ENCODE data around the gene BTBD7. TPM values are rescaled to one million over a fixed set of nuclear protein-coding genes. Genes with fewer than 3 reads are reported as not detected.

BTBD7 gene
- total RNA-seq, 4 donors from 2014 or later = 16.7 to 60.4 (median 55.3) TPM

DNA sequence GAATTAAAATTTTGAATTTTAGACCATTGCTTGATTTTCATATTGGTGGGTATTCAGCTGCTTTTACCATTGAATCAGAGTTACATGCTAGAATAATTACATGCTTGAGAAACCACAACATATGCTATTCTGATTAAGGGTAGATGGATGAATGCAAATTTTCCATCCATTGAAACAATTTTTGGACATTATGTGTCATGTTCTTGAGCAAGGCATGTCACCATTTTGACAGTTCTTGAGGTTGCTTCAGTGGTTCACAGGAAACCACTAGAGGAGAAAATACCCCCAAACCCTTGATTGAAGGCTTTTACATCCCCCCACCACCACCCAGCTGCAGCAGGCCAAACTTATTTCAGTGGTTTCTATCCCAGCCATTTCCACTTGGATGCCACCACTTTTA is 112.3 kb downstream of the BTBD7 start:
- Histone ChIP-seq H3K4me1 (no peaks in the 10 kb centered on the region), H3K9me3 (no peaks in the 10 kb centered on the region), H3K4me3 (no peak overlapping the region), H3K27ac (no peak overlapping the region), H3K36me3 (no peaks in the 10 kb centered on the region), H3K27me3 (no peaks in the 10 kb centered on the region)
- TF ChIP-seq, protein P1, sequence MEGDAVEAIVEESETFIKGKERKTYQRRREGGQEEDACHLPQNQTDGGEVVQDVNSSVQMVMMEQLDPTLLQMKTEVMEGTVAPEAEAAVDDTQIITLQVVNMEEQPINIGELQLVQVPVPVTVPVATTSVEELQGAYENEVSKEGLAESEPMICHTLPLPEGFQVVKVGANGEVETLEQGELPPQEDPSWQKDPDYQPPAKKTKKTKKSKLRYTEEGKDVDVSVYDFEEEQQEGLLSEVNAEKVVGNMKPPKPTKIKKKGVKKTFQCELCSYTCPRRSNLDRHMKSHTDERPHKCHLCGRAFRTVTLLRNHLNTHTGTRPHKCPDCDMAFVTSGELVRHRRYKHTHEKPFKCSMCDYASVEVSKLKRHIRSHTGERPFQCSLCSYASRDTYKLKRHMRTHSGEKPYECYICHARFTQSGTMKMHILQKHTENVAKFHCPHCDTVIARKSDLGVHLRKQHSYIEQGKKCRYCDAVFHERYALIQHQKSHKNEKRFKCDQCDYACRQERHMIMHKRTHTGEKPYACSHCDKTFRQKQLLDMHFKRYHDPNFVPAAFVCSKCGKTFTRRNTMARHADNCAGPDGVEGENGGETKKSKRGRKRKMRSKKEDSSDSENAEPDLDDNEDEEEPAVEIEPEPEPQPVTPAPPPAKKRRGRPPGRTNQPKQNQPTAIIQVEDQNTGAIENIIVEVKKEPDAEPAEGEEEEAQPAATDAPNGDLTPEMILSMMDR (IDR thresholded peaks at IDR 0.05) = no peak
- DNase-seq = no peak
- intact Hi-C loops (cut with DNase I; ENCODE audit: low total_unique reads) = no loop called here

- no peaks in the 10 kb centered on the region for H3K4me1 ChIP-seq
- intact Hi-C loops (cut with DNase I; ENCODE audit: low total_unique reads) = no loop called here
- no peak for DNase-seq
- H3K27me3 ChIP-seq = no peaks in the 10 kb centered on the region
- no peaks in the 10 kb centered on the region for H3K9me3 ChIP-seq
- H3K4me3 ChIP-seq = no peak overlapping the region
- no peak for TF ChIP-seq POLR2A (IDR thresholded peaks at IDR 0.05)
- TF ChIP-seq, protein P1 (IDR thresholded peaks at IDR 0.05) = peak in 2 of 4 experiments; percentile 14 to 24
- no peaks in the 10 kb centered on the region for H3K36me3 ChIP-seq
- no peak overlapping the region for H3K27ac ChIP-seq
Measured at GRCh38 chr14:93219103-93219726, 113.6 kb downstream of the BTBD7 start.

DNA sequence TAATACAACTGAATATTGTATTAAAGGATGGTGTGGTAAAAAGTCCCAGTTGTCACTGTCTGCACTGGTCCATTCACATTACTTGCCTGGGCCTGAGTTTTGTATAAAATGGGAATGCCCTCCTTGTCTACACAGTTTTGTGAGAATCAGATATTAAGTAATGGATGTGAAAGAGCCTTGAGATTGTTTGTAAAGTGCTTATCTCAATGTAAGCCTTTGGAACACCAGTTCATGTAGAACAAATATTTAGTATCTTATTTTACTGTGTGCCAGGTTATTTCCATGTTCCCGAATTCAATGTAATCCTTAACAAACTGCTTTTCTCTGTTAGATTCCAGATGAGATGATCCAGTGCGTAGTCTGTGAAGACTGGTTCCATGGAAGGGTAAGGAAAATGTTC is 118.2 kb downstream of the BTBD7 start:
- H3K4me3 ChIP-seq = no peak overlapping the region
- H3K36me3 ChIP-seq = no peaks in the 10 kb centered on the region
- TF ChIP-seq, protein P1 (IDR thresholded peaks at IDR 0.05) = no peak
- TF ChIP-seq POLR2A (IDR thresholded peaks at IDR 0.05) = no peak
- intact Hi-C loops (cut with DNase I; ENCODE audit: low total_unique reads) = no loop called here
- H3K4me1 ChIP-seq = peaks cover 0 to under 1% of the 10 kb centered on the region in 2 donors
- H3K27ac ChIP-seq = no peak overlapping the region
- DNase-seq = no peak
- H3K27me3 ChIP-seq = no peaks in the 10 kb centered on the region
- H3K9me3 ChIP-seq = no peaks in the 10 kb centered on the region

GRCh38 chr14:93212432-93212831 is 120.4 kb downstream of the BTBD7 start:
- DNase-seq = no peak
- H3K36me3 ChIP-seq = no peaks in the 10 kb centered on the region
- intact Hi-C loops (cut with DNase I; ENCODE audit: low total_unique reads) = no loop called here
- H3K9me3 ChIP-seq = no peaks in the 10 kb centered on the region
- no peak overlapping the region for H3K27ac ChIP-seq
- H3K27me3 ChIP-seq = no peaks in the 10 kb centered on the region
- no peak overlapping the region for H3K4me3 ChIP-seq
- peaks cover 0 to 5% of the 10 kb centered on the region in 2 donors for H3K4me1 ChIP-seq
- TF ChIP-seq, protein P1 (IDR thresholded peaks at IDR 0.05) = no peak
- no peak for TF ChIP-seq POLR2A (IDR thresholded peaks at IDR 0.05)

GRCh38 chr14:93207468-93208308 is 125.1 kb downstream of the BTBD7 start:
- Histone ChIP-seq H3K27ac (peak overlapping the region; percentile 47 to 83), H3K27me3 (no peaks in the 10 kb centered on the region), H3K36me3 (no peaks in the 10 kb centered on the region), H3K4me1 (peaks cover 0 to 5% of the 10 kb centered on the region in 2 donors), H3K9me3 (no peaks in the 10 kb centered on the region), H3K4me3 (peak overlapping the region; percentile 77 to 79)
- no peak for TF ChIP-seq POLR2A (IDR thresholded peaks at IDR 0.05)
- TF ChIP-seq, protein P1 (IDR thresholded peaks at IDR 0.05) = peak in 1 of 4 experiments; percentile 3
- intact Hi-C loops (cut with DNase I; ENCODE audit: low total_unique reads) = no loop called here
- peak in 1 of 2 donors; percentile 44 for DNase-seq
